Lower leg skin (tissue), 4 donors: ENCODE data around the gene SPTLC2. TPM values are rescaled to one million over a fixed set of nuclear protein-coding genes. Genes with fewer than 3 reads are reported as not detected.
"Not testable (repeated sequence)": the region's sequence is repeated elsewhere in the genome, so short reads cannot be mapped to it uniquely, and the experiment has no call there.

ENCODE experiments used
- DNase-seq, 2 donors: peaks; one replicate each; pipeline ENCODE4 v3.0.0-alpha.2; 2019; ENCODE audit warnings: low spot score in 2 of 2
- H3K4me3 ChIP-seq: fragments of 200-600 bp; sonication (generic); 2 replicates; pipeline ENCODE4 v1.5.1; 2017; ENCODE audit warnings: mild to moderate bottlenecking, low read depth; ENCODE audit not compliant: poor library complexity, severe bottlenecking
- CTCF ChIP-seq, 3 donors: fragments of 450-650 bp; IDR thresholded peaks; one replicate each; pipeline ENCODE4 v1.5.1; 2016; ENCODE audit warnings: antibody characterized with exemption in 3 of 3, mild to moderate bottlenecking in 3 of 3, moderate library complexity in 2 of 3
- POLR2A ChIP-seq, 2 donors: fragments of 450-650 bp; IDR thresholded peaks; one replicate each; pipeline ENCODE4 v1.6.1; 2016 to 2017; ENCODE audit warnings: antibody characterized with exemption in 2 of 2, mild to moderate bottlenecking in 1 of 2, moderate library complexity in 1 of 2
- WGBS, 2 donors: methylation state at CpG; one replicate each; pipeline ENCODE4 v1.1.5; 2018; 5-methylcytosine and 5-hydroxymethylcytosine counted together
- intact Hi-C: fragments of 100-400 bp; cut with DNase I; formaldehyde crosslinking; loops from one replicate; pipeline ENCODE4 v1.15.0; 2023; ENCODE audit warnings: low total_unique reads
- total RNA-seq, 4 donors: library from RNA; depleted of rRNA; stranded (reverse); fragments of >200 nt; gene quantifications; one replicate each; pipeline ENCODE4 v1.1.0, GENCODE V29; 2016

Gene SPTLC2
- 10 to 100 TPM; 18.4 to 31.8 (median 22.1) TPM for total RNA-seq

GRCh38 chr14:77616454-77617229 lies at the start of gene SPTLC2:
SPTLC2 (minus strand) TSS chr14:77616637; CDS start chr14:77616579, 58 bp downstream.
- peak; percentile 98 to 100 for DNase-seq
- peak within 1 kb of the TSS; percentile 90 for H3K4me3 ChIP-seq
- TF ChIP-seq CTCF (IDR thresholded peaks at IDR 0.05), result no peak
- no peak for TF ChIP-seq POLR2A (IDR thresholded peaks at IDR 0.05)
- intact Hi-C loops, result no loop called here
- 0 to 2% methylated on average over 16 to 29 of the region's 58 CpGs for WGBS, 2 donors

- DNase-seq, result no peak
- intact Hi-C loops, result loop anchor here (5.0 kb wide), 1 partner anchor 494 kb away; no protein-coding TSS in a partner anchor
- TF ChIP-seq CTCF (IDR thresholded peaks at IDR 0.05), result no peak
- no peak for TF ChIP-seq POLR2A (IDR thresholded peaks at IDR 0.05)
- 42 to 55% methylated on average over 6 of the region's 6 CpGs for WGBS, 2 donors
- no peak overlapping the region for H3K4me3 ChIP-seq
Observed at GRCh38 chr14:77663293-77663692, 46.9 kb upstream of the SPTLC2 start.

GRCh38 chr14:77661562-77661961 lies 45.1 kb upstream of the SPTLC2 start:
- not testable (repeated sequence) for H3K4me3 ChIP-seq, DNase-seq
- WGBS, 2 donors, result 72 to 75% methylated on average over 7 to 9 of the region's 9 CpGs
- intact Hi-C loops, result loop anchor here (5.0 kb wide), 1 partner anchor 496 kb away; no protein-coding TSS in a partner anchor

- no peak overlapping the region for H3K4me3 ChIP-seq
- TF ChIP-seq POLR2A (IDR thresholded peaks at IDR 0.05) (no peak), CTCF (IDR thresholded peaks at IDR 0.05) (no peak)
- DNase-seq, result no peak
- WGBS, 2 donors, result 72 to 79% methylated on average over 7 of the region's 7 CpGs
- intact Hi-C loops, result loop anchor here (5.0 kb wide), 1 partner anchor 497 kb away; no protein-coding TSS in a partner anchor
Observed at GRCh38 chr14:77660754-77661153, 44.3 kb upstream of the SPTLC2 start.

GRCh38 chr14:77659831-77660230 lies 43.4 kb upstream of the SPTLC2 start:
- WGBS, 2 donors, result 79 to 83% methylated on average over 2 of the region's 2 CpGs
- intact Hi-C loops, result loop anchor here (5.0 kb wide), 1 partner anchor 497 kb away; no protein-coding TSS in a partner anchor
- DNase-seq, result no peak
- no peak for TF ChIP-seq CTCF (IDR thresholded peaks at IDR 0.05)
- TF ChIP-seq POLR2A (IDR thresholded peaks at IDR 0.05), result no peak
- no peak overlapping the region for H3K4me3 ChIP-seq

GRCh38 chr14:77657280-77657679 lies 40.8 kb upstream of the SPTLC2 start:
- intact Hi-C loops, result no loop called here
- DNase-seq, result no peak
- 70 to 80% methylated on average over 5 of the region's 5 CpGs for WGBS, 2 donors
- H3K4me3 ChIP-seq, result no peak overlapping the region
- no peak for TF ChIP-seq CTCF (IDR thresholded peaks at IDR 0.05)
- TF ChIP-seq POLR2A (IDR thresholded peaks at IDR 0.05), result no peak
